Epithelial cell of esophagus (primary cell): ENCODE data around the gene LSM2.
A peak's percentile ranks its signal among the peaks of the same experiment; 100 is the strongest.

ENCODE experiments used
- DNase-seq: peaks from one replicate; pipeline ENCODE4 v3.0.0; 2010; ENCODE audit warnings: low read depth
- H3K4me3 ChIP-seq: 2 replicates; pipeline ENCODE4 v1.5.1; 2011; ENCODE audit warnings: mild to moderate bottlenecking, low read length, control low read depth
- TF ChIP-seq, protein P1 (sequence below): IDR thresholded peaks from 2 replicates; pipeline ENCODE4 v1.5.1; 2011; ENCODE audit warnings: low read depth, mild to moderate bottlenecking, low read length, control low read depth, inconsistent platforms; ENCODE audit not compliant: insufficient read depth; ENCODE audit errors: missing control alignments

The LSM2 gene

DNA sequence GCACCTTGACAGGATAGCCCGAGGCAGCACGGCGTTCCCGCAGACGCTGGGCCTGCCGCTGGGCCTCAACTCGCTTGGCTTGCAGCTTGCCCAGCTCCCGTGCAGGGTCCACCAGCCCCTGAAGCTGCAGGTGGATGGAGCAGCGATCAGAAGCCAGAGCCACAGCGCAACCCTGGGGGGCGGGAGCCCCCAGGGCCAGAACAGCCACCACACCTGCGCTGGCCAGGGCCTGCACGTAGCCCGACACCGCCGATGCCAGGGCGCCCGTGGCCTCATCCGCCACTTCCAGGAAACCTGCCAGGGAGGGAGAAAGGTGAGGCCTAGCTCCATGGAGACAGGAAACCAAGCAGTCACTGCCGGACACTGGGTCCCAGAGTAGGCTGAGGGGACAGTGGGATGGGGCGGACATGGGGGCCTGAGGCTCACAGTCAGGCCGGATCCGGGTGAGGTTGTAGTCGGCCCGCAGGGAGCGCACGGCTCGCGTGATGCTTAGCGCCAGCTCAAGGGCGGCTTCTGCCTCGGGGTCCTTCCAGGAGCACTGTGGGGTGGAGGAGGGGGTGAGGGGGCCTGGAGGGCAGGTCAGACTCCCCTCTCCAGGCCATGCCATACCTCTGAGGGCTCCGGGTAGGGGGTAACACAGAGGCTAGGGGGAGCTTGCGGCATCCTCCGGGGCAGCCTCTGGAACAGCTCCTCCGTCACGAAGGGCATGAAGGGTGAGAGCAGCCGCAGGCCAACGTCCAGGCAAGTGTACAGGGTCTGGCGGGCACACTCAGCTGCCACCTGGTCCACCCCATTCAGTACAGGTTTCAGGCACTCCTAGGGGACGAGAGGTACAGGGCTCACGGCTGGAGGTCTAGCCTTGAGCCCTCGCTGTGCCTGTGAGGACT, 27.5 kb downstream of the LSM2 start:
- TF ChIP-seq, protein P1, sequence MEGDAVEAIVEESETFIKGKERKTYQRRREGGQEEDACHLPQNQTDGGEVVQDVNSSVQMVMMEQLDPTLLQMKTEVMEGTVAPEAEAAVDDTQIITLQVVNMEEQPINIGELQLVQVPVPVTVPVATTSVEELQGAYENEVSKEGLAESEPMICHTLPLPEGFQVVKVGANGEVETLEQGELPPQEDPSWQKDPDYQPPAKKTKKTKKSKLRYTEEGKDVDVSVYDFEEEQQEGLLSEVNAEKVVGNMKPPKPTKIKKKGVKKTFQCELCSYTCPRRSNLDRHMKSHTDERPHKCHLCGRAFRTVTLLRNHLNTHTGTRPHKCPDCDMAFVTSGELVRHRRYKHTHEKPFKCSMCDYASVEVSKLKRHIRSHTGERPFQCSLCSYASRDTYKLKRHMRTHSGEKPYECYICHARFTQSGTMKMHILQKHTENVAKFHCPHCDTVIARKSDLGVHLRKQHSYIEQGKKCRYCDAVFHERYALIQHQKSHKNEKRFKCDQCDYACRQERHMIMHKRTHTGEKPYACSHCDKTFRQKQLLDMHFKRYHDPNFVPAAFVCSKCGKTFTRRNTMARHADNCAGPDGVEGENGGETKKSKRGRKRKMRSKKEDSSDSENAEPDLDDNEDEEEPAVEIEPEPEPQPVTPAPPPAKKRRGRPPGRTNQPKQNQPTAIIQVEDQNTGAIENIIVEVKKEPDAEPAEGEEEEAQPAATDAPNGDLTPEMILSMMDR = no peak
- H3K4me3 ChIP-seq = no peak overlapping the region
- no peak for DNase-seq

DNA sequence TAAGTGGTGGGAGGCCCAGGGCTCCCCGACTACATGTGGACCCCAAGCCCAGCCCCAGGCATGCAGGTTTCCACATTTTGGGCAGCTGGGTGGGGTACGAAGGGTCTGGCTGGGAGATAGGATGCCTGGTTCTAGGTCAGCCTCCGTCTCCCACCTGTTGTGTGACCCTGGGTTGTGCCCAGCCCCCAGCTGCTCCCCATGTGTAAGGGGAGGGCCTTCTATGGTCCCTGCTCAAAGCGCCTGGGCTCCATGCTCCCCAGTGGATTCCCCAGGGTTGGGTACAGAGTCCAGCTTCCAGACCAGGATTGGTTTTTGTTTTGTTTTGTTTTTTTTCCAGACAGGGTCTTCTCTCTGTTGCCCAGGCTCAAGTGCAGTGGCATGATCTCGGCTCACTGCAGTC, 28.6 kb downstream of the LSM2 start:
- TF ChIP-seq, protein P1 = no peak
- DNase-seq = no peak
- H3K4me3 ChIP-seq = no peak overlapping the region

DNA sequence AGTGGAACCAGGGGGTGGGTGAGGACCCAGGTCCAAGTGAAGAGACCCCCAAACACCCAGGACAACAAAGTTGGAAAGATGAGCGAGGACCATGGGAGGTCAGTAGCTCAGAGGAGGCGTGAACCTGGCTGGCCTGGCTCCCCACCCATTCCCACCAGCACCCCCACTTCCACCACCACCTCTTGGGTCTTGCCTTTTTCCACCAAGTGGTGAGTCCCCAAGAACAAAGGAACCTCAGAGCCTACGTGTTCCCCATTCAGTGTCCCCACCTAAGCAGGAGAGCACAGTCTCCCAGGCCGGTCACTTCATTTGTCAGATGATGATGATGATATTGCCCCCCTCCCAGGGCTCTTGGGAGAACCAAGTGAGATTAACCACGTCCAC, 29.1 kb downstream of the LSM2 start:
- TF ChIP-seq, protein P1 = no peak
- H3K4me3 ChIP-seq = no peak overlapping the region
- DNase-seq = no peak

DNA sequence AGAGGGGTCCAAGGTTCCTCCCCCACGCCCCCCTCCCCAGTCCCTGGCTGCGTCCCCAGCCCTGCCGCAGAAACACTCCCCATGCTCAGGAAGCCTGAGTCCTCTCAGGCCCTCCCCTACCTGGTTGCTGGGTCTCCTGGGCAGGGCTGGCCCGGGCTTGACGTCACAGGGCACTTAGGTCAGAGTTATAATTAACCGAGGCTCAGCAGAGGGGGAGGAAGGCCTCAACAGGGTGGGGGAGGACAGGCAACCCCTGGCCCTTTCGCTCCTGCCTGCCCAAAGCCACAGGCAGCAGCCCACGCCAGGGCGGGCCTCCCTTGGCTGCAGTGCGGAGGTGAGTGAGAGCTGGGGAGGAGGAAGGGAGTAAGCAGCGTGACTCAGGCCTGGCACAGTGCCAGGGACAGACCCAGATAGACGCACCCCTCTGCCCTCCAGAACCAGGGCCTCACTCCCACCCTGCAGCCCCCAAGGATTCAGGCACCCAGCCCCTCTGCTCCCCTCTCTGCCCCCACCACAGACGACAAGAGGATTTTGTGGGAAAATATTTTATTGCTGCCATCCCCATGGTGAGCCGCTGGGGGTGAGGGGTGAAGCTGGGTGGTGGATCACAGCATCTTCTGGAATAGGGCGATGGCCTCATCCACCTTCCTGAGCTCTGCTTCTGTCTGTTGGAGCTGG, 29.6 kb downstream of the LSM2 start, which contains the start of gene VWA7:
Gene VWA7 (minus strand): TSS at position 340 of the 678 bp plus-strand sequence. CDS start 549 bp downstream, outside the sequence.
- no peak within 1 kb of the TSS for H3K4me3 ChIP-seq
- peak; percentile 88 for DNase-seq
- TF ChIP-seq, protein P1 = no peak

DNA sequence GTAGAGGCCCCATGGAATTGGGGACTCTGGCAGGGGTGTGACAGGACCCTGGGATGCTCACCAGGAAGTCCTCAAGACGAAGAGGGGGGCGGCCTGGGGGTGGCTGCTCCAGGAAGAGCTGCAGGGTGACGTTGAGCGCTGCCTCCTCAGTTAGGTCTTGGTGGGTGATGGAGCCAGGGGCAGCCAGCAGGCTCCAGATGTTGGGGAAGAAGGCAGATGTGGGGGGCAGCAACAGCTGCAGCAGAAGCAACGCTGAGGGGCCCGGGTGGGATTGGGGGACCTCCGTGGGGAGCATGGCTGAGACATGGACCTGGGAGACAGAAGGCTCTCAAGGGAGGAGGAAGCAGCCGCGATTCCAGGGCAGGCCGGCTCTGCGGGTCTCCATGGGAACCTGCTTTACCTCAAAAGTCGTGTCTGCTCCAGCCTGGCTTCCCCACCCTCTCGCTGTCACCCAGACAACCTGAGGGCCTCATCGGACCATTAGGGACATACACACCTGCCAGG, 30.2 kb downstream of the LSM2 start:
- TF ChIP-seq, protein P1 = no peak
- H3K4me3 ChIP-seq = no peak overlapping the region
- no peak for DNase-seq

DNA sequence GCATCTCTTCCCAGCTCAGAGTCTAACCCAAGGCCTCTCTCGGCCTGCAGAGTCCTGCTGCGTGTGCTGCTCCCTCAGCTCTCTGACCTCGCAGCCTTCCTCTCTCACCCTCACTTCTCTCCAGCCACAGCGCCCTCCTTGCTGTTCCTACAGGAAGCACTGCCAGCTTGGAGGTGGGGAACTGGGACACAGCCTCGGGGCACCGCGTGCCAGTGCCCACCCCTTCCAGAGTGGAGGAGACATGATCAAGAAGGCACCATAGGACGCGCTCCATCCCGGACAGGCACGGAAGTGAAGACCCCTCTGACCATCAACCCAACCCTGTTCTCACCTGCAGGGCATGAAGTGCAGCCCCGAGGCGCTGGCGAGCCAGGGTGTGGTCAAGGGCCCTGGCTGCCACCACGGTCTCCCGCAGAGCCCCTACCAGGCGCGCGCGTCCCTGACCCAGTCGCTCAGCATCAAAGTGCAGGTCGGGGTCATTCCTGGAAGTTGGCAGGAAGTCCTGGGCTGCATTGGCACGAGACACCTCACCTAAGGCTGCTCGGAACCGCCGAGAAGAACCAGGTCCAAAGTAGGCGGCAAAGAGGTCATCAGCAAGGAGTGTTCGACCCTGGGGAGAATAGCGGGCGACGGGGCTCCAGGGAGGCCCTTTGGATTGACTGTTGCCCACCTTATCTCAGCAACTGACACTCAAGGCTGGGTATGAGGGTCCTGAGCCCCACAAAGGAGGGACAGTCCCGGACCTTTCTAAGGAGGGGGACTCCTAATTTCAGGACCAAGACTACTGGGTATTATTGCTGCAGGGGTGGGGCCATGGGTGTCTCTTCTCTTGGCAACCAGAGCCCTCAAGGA, 30.9 kb downstream of the LSM2 start:
- TF ChIP-seq, protein P1 = no peak
- DNase-seq = no peak
- no peak overlapping the region for H3K4me3 ChIP-seq
